ENCODE measurements around the gene PHF20. TPM values are rescaled to one million over a fixed set of nuclear protein-coding genes. Genes with fewer than 3 reads are reported as not detected.

The PHF20 gene
- polyA plus RNA-seq, 1 donor (not counting 4 experiments of a cell fraction or from before 2014, with no cell fraction given), result 31.9 TPM

- Histone ChIP-seq H3K4me2 (ENCODE audit: control insufficient read depth, extremely low read depth, insufficient read depth, low read depth, low read length) (no peak overlapping the region), H3K4me3 (ENCODE audit: control insufficient read depth in 2 of 3, extremely low read depth in 1 of 3, insufficient read depth in 2 of 3, low read depth in 1 of 3, low read length in 3 of 3) (no peak overlapping the region), H3K27ac (ENCODE audit: control insufficient read depth, insufficient read depth, low read length) (no peak overlapping the region), H4K20me1 (ENCODE audit: control insufficient read depth, extremely low read depth, insufficient read depth, low read length) (peaks cover 67% of the 10 kb centered on the region), H3K79me2 (ENCODE audit: control insufficient read depth, insufficient read depth, low read length) (peaks cover 95% of the 10 kb centered on the region), H3K27me3 (ENCODE audit: control insufficient read depth, extremely low read depth, insufficient read depth, low read length) (no peaks in the 10 kb centered on the region), H2AFZ (ENCODE audit: control insufficient read depth, low read length) (no peak overlapping the region), H3K36me3 (ENCODE audit: control insufficient read depth in 2 of 2, extremely low read depth in 1 of 2, insufficient read depth in 2 of 2, low read length in 2 of 2) (peaks cover 32 to 51% of the 10 kb centered on the region in 2 experiments), H3K4me1 (ENCODE audit: control insufficient read depth, extremely low read depth, insufficient read depth, low read length) (peaks cover 6% of the 10 kb centered on the region), H3K9ac (ENCODE audit: control insufficient read depth, extremely low read depth, insufficient read depth, low read length) (no peak overlapping the region), H3K9me3 (ENCODE audit: control insufficient read depth, low read depth, low read length) (no peaks in the 10 kb centered on the region), H3K9me1 (ENCODE audit: control insufficient read depth, extremely low read depth, insufficient read depth, low read length) (peaks cover 2% of the 10 kb centered on the region)
- DNase-seq (ENCODE audit: low read depth, low spot score) (no peak), FAIRE-seq (no peak)
- TF ChIP-seq CTCF (optimal IDR thresholded peaks at IDR 0.05 in 1 of 3, IDR thresholded peaks at IDR 0.05 in 1 of 3, conservative IDR thresholded peaks at IDR 0.05 in 1 of 3; ENCODE audit: extremely low read depth in 1 of 3, insufficient read depth in 2 of 3, low read length in 3 of 3) (no peak), EZH2 (IDR thresholded peaks at IDR 0.05; ENCODE audit: low read length) (no peak)
- dilution Hi-C loops (cut with MboI; ENCODE audit: extremely low pct_ligation_motif_present, low sequenced_read_pairs), result no loop called here
Measured at GRCh38 chr20:35730583-35731468, 41.0 kb upstream of the PHF20 start.

GRCh38 chr20:35731469-35731788 is 40.4 kb upstream of the PHF20 start:
- Histone ChIP-seq H2AFZ (ENCODE audit: control insufficient read depth, low read length) (no peak overlapping the region), H3K4me1 (ENCODE audit: control insufficient read depth, extremely low read depth, insufficient read depth, low read length) (peaks cover 7% of the 10 kb centered on the region), H3K79me2 (ENCODE audit: control insufficient read depth, insufficient read depth, low read length) (peaks cover 96% of the 10 kb centered on the region), H3K27ac (ENCODE audit: control insufficient read depth, insufficient read depth, low read length) (no peak overlapping the region), H3K36me3 (ENCODE audit: control insufficient read depth in 2 of 2, extremely low read depth in 1 of 2, insufficient read depth in 2 of 2, low read length in 2 of 2) (peaks cover 32 to 52% of the 10 kb centered on the region in 2 experiments), H3K9me1 (ENCODE audit: control insufficient read depth, extremely low read depth, insufficient read depth, low read length) (peaks cover 2% of the 10 kb centered on the region), H3K4me3 (ENCODE audit: control insufficient read depth in 2 of 3, extremely low read depth in 1 of 3, insufficient read depth in 2 of 3, low read depth in 1 of 3, low read length in 3 of 3) (no peak overlapping the region), H3K9ac (ENCODE audit: control insufficient read depth, extremely low read depth, insufficient read depth, low read length) (no peak overlapping the region), H3K9me3 (ENCODE audit: control insufficient read depth, low read depth, low read length) (no peaks in the 10 kb centered on the region), H3K4me2 (ENCODE audit: control insufficient read depth, extremely low read depth, insufficient read depth, low read depth, low read length) (no peak overlapping the region), H3K27me3 (ENCODE audit: control insufficient read depth, extremely low read depth, insufficient read depth, low read length) (no peaks in the 10 kb centered on the region), H4K20me1 (ENCODE audit: control insufficient read depth, extremely low read depth, insufficient read depth, low read length) (peaks cover 68% of the 10 kb centered on the region)
- no peak for FAIRE-seq
- TF ChIP-seq EZH2 (IDR thresholded peaks at IDR 0.05; ENCODE audit: low read length) (no peak), CTCF (optimal IDR thresholded peaks at IDR 0.05 in 1 of 3, IDR thresholded peaks at IDR 0.05 in 1 of 3, conservative IDR thresholded peaks at IDR 0.05 in 1 of 3; ENCODE audit: extremely low read depth in 1 of 3, insufficient read depth in 2 of 3, low read length in 3 of 3) (no peak)
- no peak for DNase-seq (ENCODE audit: low read depth, low spot score)
- dilution Hi-C loops (cut with MboI; ENCODE audit: extremely low pct_ligation_motif_present, low sequenced_read_pairs), result no loop called here
